HEK293 (cell line): ENCODE results near the gene DRD4.

Experiments
- CTCF ChIA-PET: fragments of 350-600 bp; formaldehyde crosslinking; extraction: SDS; loops from one replicate; lab custom pipeline; 2021; ENCODE audit warnings: antibody characterized with exemption; lab: Yijun Ruan, JAX
- POLR2A ChIA-PET: fragments of 300-600 bp; formaldehyde crosslinking; extraction: SDS; loops from one replicate; lab custom pipeline; 2020; ENCODE audit warnings: antibody characterized with exemption, inconsistent platforms; lab: Yijun Ruan, JAX
- H3K27ac ChIP-seq: fragments of 200-500 bp; sonication (Bioruptor generic); 2 replicates; pipeline ENCODE4 v1.5.1; 2014; ENCODE audit warnings: low read depth, low read length, control low read depth, inconsistent platforms; ENCODE audit errors: extremely low read depth
- H3K36me3 ChIP-seq, 2 experiments: fragments of 200-500 bp in 1 of 2; sonication (Bioruptor generic) in 1 of 2; 1 replicate in 1 of 2; 2 replicates in 1 of 2; pipeline ENCODE4 v1.5.1; 2014 to 2017; ENCODE audit warnings: inconsistent platforms in 2 of 2, low read length in 2 of 2; ENCODE audit not compliant: control insufficient read depth in 2 of 2, insufficient read depth in 1 of 2
- H3K4me1 ChIP-seq: fragments of 200-500 bp; sonication (Bioruptor generic); 2 replicates; pipeline ENCODE4 v1.5.1; 2014; ENCODE audit warnings: mild to moderate bottlenecking, low read length, inconsistent platforms; ENCODE audit not compliant: control insufficient read depth, insufficient read depth
- H3K4me3 ChIP-seq: 2 replicates; pipeline ENCODE4 v1.5.1; 2011; ENCODE audit warnings: low read depth, mild to moderate bottlenecking, control low read depth, low read length, moderate library complexity
- H3K9me3 ChIP-seq: fragments of 200-500 bp; sonication (Bioruptor generic); 2 replicates; pipeline ENCODE4 v1.5.1; 2014; ENCODE audit warnings: low read depth, low read length, inconsistent platforms; ENCODE audit not compliant: control insufficient read depth, insufficient read depth
- BCL11B ChIP-seq: fragments of 450-650 bp; formaldehyde crosslinking; IDR thresholded peaks from 2 replicates; pipeline ENCODE4 v1.5.1; 2016; ENCODE audit warnings: low read depth, missing biosample characterization, missing genetic modification characterization
- KLF7 ChIP-seq: fragments of 450-650 bp; formaldehyde crosslinking; IDR thresholded peaks from 2 replicates; pipeline ENCODE4 v1.5.1; 2016; ENCODE audit warnings: missing biosample characterization, missing genetic modification characterization, borderline replicate concordance
- MZF1 ChIP-seq: fragments of 450-650 bp; formaldehyde crosslinking; IDR thresholded peaks from 2 replicates; pipeline ENCODE4 v1.5.1; 2017; ENCODE audit warnings: missing biosample characterization, missing genetic modification characterization, borderline replicate concordance
- REST ChIP-seq: fragments of 450-650 bp; formaldehyde crosslinking; IDR thresholded peaks from 2 replicates; pipeline ENCODE4 v1.5.1; 2016; ENCODE audit warnings: missing biosample characterization, missing genetic modification characterization
- SP2 ChIP-seq: fragments of 450-650 bp; formaldehyde crosslinking; IDR thresholded peaks from 2 replicates; pipeline ENCODE4 v1.5.1; 2016; ENCODE audit warnings: missing biosample characterization, missing genetic modification characterization
- TCF7L2 ChIP-seq: IDR thresholded peaks from 2 replicates; pipeline ENCODE4 v1.6.1; 2011; ENCODE audit warnings: low read depth, mild to moderate bottlenecking, inconsistent platforms, low read length, moderate library complexity, borderline replicate concordance
- YY2 ChIP-seq: fragments of 450-650 bp; formaldehyde crosslinking; IDR thresholded peaks from 2 replicates; pipeline ENCODE4 v1.5.1; 2016; ENCODE audit warnings: missing biosample characterization, missing genetic modification characterization
- ZBTB10 ChIP-seq: fragments of 450-650 bp; formaldehyde crosslinking; IDR thresholded peaks from 2 replicates; pipeline ENCODE4 v1.5.1; 2016; ENCODE audit warnings: missing biosample characterization, missing genetic modification characterization
- ZBTB7A ChIP-seq: fragments of 450-650 bp; formaldehyde crosslinking; IDR thresholded peaks from 2 replicates; pipeline ENCODE4 v1.5.1; 2016; ENCODE audit warnings: low read depth, missing biosample characterization, missing genetic modification characterization
- ZNF138 ChIP-seq: fragments of 450-650 bp; formaldehyde crosslinking; IDR thresholded peaks from 2 replicates; pipeline ENCODE4 v1.5.1; 2016; ENCODE audit warnings: missing biosample characterization, missing genetic modification characterization, borderline replicate concordance
- ZNF214 ChIP-seq: fragments of 450-650 bp; formaldehyde crosslinking; IDR thresholded peaks from 2 replicates; pipeline ENCODE4 v1.5.1; 2017; ENCODE audit warnings: missing biosample characterization, mild to moderate bottlenecking, missing genetic modification characterization, borderline replicate concordance
- ZNF26 ChIP-seq: fragments of 450-650 bp; formaldehyde crosslinking; IDR thresholded peaks from 2 replicates; pipeline ENCODE4 v1.5.1; 2016; ENCODE audit warnings: missing biosample characterization, missing genetic modification characterization
- ZNF354C ChIP-seq: fragments of 450-650 bp; formaldehyde crosslinking; IDR thresholded peaks from 2 replicates; pipeline ENCODE4 v1.5.1; 2016; ENCODE audit warnings: missing biosample characterization, missing genetic modification characterization, low read depth, borderline replicate concordance
- ZNF48 ChIP-seq: fragments of 450-650 bp; formaldehyde crosslinking; IDR thresholded peaks from 2 replicates; pipeline ENCODE4 v1.5.1; 2016; ENCODE audit warnings: missing biosample characterization, missing genetic modification characterization
- ZNF561 ChIP-seq: fragments of 450-650 bp; IDR thresholded peaks from 2 replicates; pipeline ENCODE4 v1.5.1; 2018; ENCODE audit warnings: missing biosample characterization, missing genetic modification characterization, borderline replicate concordance
- ZNF596 ChIP-seq: fragments of 450-650 bp; IDR thresholded peaks from 2 replicates; pipeline ENCODE4 v1.5.0; 2018; ENCODE audit warnings: missing biosample characterization, mild to moderate bottlenecking, missing genetic modification characterization, moderate library complexity
- ZNF621 ChIP-seq: fragments of 450-650 bp; formaldehyde crosslinking; IDR thresholded peaks from 2 replicates; pipeline ENCODE4 v1.5.1; 2017; ENCODE audit warnings: missing biosample characterization, missing genetic modification characterization
- ZNF701 ChIP-seq: fragments of 450-650 bp; formaldehyde crosslinking; IDR thresholded peaks from 2 replicates; pipeline ENCODE4 v1.5.1; 2016; ENCODE audit warnings: missing biosample characterization, missing genetic modification characterization
- ZSCAN30 ChIP-seq: fragments of 450-650 bp; IDR thresholded peaks from 2 replicates; pipeline ENCODE4 v1.5.1; 2018; ENCODE audit warnings: missing biosample characterization, mild to moderate bottlenecking, missing genetic modification characterization, moderate library complexity
- ZSCAN4 ChIP-seq: fragments of 450-650 bp; formaldehyde crosslinking; IDR thresholded peaks from 2 replicates; pipeline ENCODE4 v1.5.1; 2017; ENCODE audit warnings: missing biosample characterization, missing genetic modification characterization

The DRD4 gene

GRCh38 chr11:629237-629583, 7.9 kb upstream of the DRD4 start:
- ChIA-PET CTCF (no interaction called here), POLR2A (no interaction called here)
- no peak overlapping the region for H3K4me3 ChIP-seq

More at GRCh38 chr11:629237-629583, 7.9 kb upstream of the DRD4 start:
- Histone ChIP-seq H3K4me1 (no peaks in the 10 kb centered on the region), H3K9me3 (no peaks in the 10 kb centered on the region), H3K36me3 (no peaks in the 10 kb centered on the region; a peak in 1 of 3 replicates), H3K27ac (no peak overlapping the region)
- TF ChIP-seq ZNF621 (tag by site-specific recombination) (no peak), ZNF48 (tag by site-specific recombination) (no peak), ZBTB10 (tag by site-specific recombination) (no peak), ZSCAN4 (no peak), SP2 (tag by site-specific recombination) (no peak), BCL11B (tag by site-specific recombination) (no peak), ZNF26 (tag by site-specific recombination) (no peak), ZNF596 (tag by site-specific recombination) (no peak), ZNF138 (tag by site-specific recombination) (no peak), ZSCAN30 (tag by site-specific recombination) (no peak), MZF1 (tag by site-specific recombination) (no peak), ZNF701 (no peak), YY2 (tag by site-specific recombination) (no peak), ZNF214 (tag by site-specific recombination) (no peak), ZNF561 (tag by site-specific recombination) (no peak), TCF7L2 (no peak), REST (tag by site-specific recombination) (no peak), KLF7 (tag by site-specific recombination) (no peak), ZBTB7A (tag by site-specific recombination) (no peak), ZNF354C (tag by site-specific recombination) (no peak)
